HG03460 (cell line): ENCODE measurements around the gene CD74.

Source experiments
- ATAC-seq: cut with Tn5 transposase; IDR thresholded peaks from one replicate; pipeline ENCODE4 v1.9.1; 2021; ENCODE audit not compliant: unreplicated experiment

CD74 gene

GRCh38 chr5:150397782-150398721 is 14.7 kb downstream of the CD74 start:
- ATAC-seq = no peak

GRCh38 chr5:150397146-150397781 is 15.4 kb downstream of the CD74 start:
- ATAC-seq = no peak

GRCh38 chr5:150396267-150396666 is 16.4 kb downstream of the CD74 start:
- ATAC-seq = no peak

GRCh38 chr5:150395688-150395975 is 17.1 kb downstream of the CD74 start:
- no peak for ATAC-seq

GRCh38 chr5:150394912-150395687 is 17.6 kb downstream of the CD74 start:
- ATAC-seq = no peak

GRCh38 chr5:150394131-150394530 is 18.6 kb downstream of the CD74 start:
- ATAC-seq = no peak

- no peak for ATAC-seq
These were observed 19.5 kb downstream of the CD74 start for GRCh38 chr5:150393096-150393645.

GRCh38 chr5:150392680-150393079 is 20.0 kb downstream of the CD74 start:
- ATAC-seq = no peak

GRCh38 chr5:150391986-150392385 is 20.7 kb downstream of the CD74 start:
- no peak for ATAC-seq

GRCh38 chr5:150391064-150391834 is 21.5 kb downstream of the CD74 start:
- ATAC-seq = no peak

- no peak for ATAC-seq
These were observed 23.0 kb downstream of the CD74 start for GRCh38 chr5:150389531-150390266.

GRCh38 chr5:150386024-150386855 is 26.5 kb downstream of the CD74 start:
- no peak for ATAC-seq

- ATAC-seq = no peak
These were observed 28.0 kb downstream of the CD74 start for GRCh38 chr5:150384701-150385100.

GRCh38 chr5:150377964-150378694 is 34.6 kb downstream of the CD74 start:
- no peak for ATAC-seq

- ATAC-seq = no peak
These were observed 35.6 kb downstream of the CD74 start for GRCh38 chr5:150376799-150377771.

GRCh38 chr5:150374651-150375050 is 38.1 kb downstream of the CD74 start:
- no peak for ATAC-seq

GRCh38 chr5:150372639-150373038 is 40.1 kb downstream of the CD74 start:
- ATAC-seq = no peak
